HG03135 (cell line): ENCODE measurements around the gene UVRAG.

Experiments
- ATAC-seq: cut with Tn5 transposase; IDR thresholded peaks from one replicate; pipeline ENCODE4 v1.9.1; 2021; ENCODE audit warnings: mild to moderate bottlenecking, moderate library complexity; ENCODE audit not compliant: unreplicated experiment

Gene UVRAG

DNA sequence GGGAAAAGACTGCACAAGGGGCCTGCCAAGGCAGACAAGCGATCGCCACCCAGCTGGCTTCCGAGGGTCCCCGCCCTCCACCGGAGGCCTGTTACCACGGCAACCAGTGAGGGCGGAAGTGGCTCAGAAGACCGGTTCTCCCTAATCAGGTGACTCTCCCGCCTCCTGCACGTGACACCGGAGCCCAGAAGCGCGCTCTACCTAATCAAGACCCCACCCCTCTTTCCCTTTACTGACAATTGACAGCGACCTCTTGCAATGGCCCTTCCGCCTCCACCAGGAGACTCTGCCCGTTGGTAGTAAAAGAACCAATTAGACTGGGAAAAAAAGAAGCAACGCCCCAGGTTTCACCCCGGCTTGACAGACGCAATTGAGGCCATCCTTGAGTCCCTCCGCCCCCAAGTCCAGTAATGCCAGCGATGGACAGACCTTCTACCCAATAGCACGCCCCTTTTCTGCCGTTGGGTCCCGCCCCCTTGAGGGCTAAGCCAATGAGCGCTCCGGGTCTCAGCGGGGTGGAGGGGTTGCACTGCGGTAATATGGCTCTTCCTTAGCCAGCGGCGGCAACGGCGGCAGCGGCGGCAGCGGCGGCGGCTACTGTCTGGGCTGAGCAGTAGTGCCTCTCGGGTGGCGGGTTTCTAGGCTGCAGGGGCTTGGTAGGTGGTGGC is at the start of gene UVRAG:
Gene UVRAG, plus strand, starts transcription at position 534 of the 668 bp plus-strand sequence. CDS start 198 bp downstream, outside the sequence.
- ATAC-seq = peak; percentile 78

DNA sequence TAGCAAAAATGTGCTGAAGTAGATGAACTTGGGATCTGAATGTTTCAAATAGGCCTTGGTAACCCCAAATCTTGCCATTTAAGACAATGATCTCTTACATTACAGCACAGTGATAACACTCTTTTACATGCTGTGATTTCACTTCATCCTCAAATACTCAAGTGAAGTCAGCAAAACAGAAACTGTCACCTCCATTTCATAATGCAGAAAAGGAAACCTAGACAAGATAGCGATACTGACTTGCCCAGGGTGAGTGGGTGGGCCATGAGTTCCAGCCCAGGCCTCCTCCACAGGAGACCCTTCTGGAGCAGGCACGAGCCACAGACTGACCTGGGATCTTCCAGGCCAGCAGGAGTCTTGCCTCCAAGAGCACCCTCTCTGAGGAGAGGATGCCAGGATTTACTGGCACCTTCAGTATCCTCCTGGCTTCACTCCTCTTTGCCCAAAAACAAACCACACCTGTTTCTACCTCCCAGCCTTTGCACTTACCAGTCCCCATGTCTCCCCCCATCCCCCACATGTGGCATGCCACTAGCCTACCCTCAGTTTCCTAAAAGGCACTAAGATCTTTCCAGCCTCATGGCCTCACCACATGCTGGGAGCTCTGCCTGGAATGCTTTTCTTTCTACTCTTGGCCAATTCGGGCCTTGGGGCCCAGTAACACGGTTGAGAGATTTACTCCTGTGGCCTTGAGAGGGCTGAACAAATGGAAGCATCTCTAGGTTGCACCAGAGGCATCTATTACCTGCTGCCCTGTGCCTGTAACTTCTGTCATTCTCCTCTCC is 48.4 kb upstream of the UVRAG start:
- no peak for ATAC-seq

DNA sequence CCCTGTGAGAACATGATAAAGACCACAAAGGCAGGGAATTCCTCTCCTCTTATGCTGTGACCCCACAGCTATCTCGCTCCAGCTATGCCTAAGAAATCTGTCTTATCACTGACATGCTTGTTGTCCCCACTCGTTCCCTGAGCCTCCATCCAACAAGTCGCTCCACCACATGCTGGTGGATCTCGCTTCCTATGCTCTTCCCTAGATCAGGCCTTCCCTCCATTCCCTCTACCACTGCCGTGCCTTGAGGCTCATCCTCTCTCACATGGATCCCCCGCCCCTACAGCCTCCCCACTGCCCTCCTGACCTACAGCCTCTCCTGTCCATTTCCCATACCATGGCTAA is 47.8 kb upstream of the UVRAG start:
- ATAC-seq = no peak

DNA sequence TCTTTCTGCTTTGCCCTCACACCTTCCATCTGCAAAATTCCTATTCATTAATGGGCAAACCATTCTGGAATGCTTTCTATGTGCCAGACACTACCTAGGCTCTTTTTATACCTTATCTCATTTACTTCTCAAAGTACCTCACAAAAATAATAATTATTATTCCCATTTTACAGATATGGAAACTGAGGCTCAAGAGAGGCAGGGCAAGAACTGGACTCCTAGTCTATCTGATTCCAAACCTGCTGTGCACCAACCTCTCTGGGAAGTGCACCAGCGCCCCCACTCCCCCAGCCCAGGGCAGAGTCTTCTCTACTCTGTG is 47.3 kb upstream of the UVRAG start:
- no peak for ATAC-seq

DNA sequence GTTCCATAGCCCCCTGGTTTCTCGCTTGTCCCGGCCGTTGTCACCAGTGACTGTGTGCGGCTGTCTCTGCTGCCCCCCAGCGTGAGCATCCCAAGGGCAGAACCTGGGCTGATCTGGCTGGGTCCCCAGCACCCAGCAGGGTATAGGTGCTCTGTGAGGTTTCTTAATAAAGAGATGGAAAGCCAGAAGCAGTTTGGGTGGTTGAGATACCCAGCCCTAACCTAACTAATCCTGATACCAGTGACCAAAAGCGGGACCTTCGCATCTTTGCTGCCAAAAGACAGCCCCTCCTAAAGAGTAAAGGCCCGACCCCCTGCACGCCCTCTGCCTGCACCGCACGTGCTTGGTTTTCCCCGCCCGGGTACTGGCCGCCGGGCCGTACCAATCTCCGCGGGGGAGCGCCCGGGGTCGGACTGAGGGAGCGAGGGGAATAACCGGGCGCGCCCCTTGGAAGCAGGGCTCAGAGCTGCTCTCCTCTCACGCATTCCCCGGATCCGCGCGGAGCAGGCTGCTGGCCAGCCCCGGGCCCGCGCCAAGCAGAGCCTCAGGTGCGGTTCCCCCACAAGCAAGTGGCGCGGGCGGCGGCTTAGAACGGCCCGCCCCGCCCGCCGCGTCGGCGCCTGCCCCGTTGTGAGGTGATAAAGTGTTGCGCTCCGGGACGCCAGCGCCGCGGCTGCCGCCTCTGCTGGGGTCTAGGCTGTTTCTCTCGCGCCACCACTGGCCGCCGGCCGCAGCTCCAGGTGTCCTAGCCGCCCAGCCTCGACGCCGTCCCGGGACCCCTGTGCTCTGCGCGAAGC is 46.7 kb upstream of the UVRAG start, which contains the start of gene DGAT2:
Gene DGAT2, plus strand, starts transcription at position 667 of the 797 bp plus-strand sequence. CDS start 214 bp downstream, outside the sequence.
- peak; percentile 70 for ATAC-seq

DNA sequence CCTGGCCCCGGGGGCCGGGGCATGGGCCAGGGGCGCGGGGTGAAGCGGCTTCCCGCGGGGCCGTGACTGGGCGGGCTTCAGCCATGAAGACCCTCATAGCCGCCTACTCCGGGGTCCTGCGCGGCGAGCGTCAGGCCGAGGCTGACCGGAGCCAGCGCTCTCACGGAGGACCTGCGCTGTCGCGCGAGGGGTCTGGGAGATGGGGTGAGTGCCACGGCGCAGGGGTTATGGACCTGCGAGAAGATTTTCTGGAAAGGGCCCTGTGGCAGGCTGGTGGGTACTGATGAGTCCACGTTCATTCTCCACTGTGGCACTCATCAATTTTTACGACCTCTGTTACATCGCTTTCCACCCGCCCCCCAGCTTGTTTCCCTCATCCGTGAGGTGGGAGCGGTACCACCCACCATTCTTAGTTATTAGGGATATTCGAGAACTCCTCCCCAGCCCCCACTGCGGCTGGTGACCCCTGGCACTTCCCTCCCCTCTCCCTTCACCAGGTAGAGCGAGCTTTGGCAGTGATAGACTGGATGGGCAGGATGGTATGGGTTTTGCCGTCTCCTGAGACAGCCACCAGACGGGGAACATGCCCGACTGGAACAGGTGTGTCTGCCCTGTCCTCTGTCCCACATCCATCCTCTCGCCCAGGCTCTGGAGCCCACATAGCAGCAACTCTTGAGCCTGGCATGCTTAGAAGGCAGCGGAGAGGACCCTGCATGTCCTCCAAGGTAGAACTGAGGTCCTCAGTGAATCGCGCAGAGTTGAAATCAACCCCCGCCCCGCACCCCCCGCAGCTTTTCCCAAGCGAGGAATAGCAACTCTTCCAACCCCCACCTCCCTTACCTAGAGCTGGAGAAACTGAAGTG is 45.9 kb upstream of the UVRAG start:
- no peak for ATAC-seq

DNA sequence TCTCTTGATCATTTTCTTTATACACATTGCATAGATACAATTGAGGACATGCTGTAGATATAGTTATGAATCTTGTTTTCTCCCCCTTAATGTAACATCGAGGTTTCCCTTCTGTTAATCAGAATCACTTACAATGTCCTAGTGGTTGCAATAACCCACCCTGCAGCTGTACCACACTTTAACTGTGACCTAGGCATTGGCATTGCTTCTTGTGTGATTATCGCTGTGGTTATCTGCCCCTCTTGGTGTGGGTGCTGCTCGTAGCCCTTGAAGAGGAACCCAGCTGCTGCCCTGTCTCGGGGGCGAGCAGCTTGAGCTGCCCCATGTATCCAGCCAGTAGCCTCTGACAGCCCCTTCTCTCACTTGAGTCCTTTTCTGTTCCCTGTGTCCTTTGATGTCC is 44.9 kb upstream of the UVRAG start:
- ATAC-seq = no peak

DNA sequence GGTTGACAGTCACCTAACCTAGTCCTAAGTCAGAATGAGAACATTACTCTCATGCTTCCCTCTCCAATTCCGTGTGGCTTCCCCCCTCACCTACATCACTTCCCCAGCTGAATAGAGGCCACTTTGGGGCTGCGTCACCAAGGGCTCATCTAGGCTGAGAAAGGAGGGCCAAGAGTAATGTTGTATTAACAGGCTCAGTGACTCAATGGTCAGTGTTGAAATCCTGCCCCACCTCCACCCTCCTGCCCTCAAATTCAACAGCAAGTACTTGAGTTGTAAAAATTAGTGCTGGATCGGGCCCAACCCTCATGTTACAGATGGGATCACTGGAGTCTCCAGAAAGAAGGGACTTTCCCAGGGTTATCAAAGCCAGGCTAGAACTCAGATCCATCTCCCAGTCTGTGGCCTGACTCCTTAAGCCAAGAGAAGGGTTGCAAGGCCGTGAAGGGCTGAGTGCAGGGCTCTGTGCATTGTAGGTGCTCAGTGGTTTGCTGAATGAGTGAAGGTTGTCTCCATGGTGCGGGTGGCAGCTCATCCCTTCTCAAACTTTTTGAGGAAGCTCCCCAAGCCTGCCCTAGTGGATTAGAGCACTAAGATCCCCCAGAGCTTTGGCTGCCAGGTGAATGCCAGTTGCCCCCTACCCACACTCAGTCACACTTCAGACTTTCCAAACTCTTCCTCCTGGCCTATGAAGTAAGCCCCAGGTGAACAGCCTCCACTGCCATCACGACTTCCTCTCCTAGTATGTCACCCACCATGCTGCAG is 43.2 kb upstream of the UVRAG start:
- ATAC-seq = no peak

DNA sequence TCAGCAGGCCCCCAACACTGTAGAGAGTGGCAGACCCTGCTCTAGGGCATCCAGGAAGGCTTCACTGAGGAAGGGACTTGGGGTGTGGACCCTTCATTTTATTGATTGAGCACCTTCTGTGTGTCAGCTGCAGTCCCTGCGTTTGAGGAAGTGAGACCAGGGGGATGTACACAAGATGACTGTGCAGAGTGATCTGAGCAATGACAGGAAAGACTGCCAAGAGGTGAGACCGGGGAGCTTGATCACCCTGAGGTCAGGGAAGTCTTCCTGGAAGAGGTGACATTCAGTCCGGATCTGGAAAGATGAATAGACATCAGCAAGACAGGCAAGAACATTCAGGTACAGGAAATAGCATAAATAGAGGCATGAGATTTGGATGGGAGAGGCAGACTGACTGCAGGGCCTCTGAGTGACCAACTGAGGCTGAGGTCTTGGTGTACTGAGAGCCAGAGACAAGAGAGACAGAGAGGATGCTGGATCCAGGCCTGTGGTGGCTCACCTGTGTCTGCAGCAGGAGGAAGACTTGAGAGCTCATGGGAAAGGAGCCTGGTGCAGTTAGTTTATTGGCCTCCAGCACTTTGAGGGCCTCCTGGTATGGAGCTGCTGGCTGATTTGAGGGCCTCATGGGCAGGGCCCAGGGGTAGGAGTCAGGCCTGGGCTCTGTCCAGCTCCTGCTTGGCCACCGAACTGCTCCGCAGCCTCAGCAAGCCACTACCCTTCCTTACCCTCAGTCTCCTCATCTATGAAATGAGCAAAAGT is 41.2 kb upstream of the UVRAG start:
- ATAC-seq = peak; percentile 81

DNA sequence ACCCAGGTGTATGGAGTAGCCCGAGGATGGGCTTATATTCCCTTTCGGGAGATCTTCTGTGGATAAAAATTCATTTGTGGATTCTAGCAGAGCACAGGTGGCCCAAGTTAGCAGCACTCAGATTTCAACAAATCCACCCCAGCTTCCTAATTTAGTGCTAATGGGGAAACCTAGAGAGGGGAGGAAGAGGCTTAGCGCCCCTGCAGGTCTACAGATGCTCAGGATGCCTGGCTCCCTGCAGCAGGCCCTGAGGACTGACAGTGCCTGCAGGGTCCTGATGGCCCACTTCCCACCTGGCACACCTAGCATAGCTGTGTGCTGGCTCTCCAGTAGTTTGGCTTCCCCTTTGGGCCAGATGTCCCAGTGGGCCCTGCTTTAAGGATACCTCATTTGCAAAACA is 40.0 kb upstream of the UVRAG start:
- ATAC-seq = no peak

DNA sequence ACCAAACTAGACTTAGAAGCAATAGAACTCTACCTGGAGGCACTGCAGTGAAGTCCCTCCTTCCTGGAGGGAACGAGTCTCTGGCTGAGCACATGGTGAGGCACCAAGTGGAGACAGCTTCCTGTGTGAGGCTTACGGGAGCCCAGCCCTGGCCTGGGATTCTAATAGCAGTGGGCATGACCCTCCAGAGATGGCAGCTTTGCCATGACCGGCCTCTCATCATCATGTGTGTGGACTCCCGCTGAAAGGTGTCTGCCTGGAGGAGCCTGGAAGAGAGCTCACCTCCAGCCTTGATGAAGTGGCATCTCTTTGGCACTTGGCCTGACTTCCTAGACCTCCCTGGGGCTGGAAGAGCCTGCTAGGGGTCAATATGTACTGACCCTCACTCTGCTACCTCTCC is 38.5 kb upstream of the UVRAG start:
- no peak for ATAC-seq

DNA sequence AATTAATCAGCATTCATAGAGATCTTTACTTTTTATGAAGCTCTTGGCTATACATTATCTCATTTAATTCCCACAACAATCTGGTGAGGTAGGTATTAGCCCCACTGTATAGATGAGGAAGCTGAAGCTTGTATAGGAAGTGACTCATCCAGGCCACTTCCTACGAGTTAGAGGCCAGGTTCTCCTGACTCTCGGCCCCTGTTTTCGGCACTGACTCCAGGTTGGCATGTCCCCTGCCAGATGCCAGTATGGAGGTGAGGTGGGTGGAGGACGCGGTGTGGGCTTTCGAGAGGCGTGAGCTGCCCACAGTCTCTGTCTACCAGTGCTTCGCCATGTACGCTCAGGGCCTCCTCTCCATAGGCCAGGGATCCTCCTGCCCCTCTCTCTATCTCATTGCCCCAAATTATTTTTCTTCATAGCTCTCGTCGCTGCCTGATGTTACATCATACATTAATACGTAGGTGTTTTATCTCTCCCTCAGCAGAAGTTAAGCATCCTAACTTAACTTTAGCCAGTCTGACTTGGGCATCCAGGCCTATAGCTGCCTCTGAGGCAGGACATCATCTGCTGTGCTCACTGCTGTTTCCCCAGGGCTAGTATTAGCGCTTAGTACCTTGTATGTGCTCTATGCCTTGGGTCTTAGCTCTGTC is 37.4 kb upstream of the UVRAG start:
- ATAC-seq = no peak

DNA sequence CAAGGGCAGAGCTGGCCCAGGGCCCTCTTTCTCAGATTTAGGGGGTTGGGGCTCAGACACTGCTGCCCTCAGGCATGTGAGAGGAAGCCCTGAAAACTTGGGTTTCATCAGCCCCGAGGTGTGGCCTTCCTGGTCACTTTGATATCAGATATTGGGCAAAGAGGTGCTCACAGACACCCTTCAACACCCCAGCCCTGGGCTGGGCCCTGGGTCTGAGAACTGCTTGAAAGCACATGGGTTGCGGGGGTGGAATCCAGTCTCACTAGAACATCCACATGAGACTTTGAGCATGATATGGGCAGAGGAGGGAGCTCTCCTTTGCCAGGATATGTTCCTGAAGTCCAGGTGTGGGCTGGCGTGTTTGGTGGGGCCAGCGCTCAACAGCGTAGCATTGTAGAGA is 36.0 kb upstream of the UVRAG start:
- no peak for ATAC-seq

DNA sequence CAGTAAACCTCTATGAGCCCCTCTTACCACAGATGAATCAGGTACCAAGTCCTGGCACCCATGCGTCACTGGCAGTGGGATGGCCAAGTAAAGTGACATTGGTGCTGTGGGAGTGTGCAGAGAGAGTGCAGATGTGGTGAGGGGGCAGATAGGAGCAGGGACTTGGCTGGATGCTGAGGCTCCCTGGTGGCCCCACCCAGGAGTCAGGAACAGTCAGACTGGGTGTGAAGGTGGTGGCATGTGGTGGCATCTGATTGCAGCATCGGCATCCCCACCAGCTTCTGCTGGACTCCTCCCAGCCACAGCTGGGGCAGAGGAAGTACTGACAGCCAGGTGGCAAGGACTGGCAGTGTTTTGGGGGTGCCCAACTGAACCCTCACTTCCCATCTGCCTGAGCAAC is 35.0 kb upstream of the UVRAG start:
- ATAC-seq = no peak

DNA sequence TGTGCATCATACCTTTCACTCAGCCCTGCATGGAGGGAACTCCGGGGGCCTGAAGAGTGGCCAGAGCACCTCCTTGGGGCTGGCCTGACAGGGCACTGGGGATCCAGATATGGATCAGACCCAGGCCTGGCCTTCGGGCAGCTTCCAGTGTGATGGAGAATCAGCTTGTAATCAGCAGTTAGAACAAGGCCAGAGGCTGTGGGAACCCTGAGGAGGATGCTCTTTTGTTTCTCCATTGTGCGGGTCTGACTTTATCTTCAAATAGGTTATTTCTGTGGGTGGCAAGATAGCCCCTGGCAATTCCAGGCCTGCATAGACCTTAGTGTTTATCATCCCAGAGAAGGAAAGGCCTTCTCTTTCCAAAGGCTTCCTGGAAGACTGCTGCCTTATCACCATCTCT is 34.1 kb upstream of the UVRAG start:
- ATAC-seq = no peak

DNA sequence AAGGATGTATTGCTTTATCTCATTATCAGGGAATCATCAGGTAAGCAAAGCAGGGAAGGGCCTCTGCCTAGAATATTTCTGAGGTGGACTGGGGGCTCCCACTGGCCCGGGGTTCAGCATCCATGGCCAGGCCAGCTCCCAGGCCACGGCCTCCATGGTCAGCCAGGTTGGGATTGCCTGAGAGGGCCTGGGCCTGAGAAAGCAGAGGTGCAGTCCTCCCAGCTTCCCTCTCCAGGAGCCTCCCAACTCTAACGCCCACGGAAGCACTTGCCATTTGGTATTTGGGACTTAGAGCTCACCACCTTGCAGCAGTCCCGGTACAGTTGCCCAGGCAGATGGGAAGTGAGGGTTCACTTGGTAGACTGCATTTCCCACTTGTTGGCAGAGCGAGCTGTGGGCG is 33.7 kb upstream of the UVRAG start:
- no peak for ATAC-seq

DNA sequence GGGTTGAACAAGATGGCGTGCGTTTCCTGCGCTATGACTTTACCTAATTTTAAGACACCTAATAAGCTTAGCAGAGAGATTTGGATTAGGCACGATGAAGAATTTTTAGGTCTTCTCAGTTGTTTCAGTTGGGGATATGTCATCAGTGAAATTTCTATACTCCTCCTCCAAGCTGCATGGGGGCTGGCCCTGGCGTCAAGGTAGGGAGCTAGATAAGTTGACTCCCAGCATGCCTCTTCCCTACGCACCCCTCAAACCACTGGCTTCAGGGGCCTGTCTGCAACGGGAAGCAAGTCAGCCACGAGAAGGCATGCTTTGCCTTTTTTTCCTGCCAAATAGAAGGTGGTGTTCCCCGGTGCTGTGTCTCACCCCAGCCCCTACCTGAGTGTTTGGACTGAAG is 33.2 kb upstream of the UVRAG start:
- no peak for ATAC-seq

DNA sequence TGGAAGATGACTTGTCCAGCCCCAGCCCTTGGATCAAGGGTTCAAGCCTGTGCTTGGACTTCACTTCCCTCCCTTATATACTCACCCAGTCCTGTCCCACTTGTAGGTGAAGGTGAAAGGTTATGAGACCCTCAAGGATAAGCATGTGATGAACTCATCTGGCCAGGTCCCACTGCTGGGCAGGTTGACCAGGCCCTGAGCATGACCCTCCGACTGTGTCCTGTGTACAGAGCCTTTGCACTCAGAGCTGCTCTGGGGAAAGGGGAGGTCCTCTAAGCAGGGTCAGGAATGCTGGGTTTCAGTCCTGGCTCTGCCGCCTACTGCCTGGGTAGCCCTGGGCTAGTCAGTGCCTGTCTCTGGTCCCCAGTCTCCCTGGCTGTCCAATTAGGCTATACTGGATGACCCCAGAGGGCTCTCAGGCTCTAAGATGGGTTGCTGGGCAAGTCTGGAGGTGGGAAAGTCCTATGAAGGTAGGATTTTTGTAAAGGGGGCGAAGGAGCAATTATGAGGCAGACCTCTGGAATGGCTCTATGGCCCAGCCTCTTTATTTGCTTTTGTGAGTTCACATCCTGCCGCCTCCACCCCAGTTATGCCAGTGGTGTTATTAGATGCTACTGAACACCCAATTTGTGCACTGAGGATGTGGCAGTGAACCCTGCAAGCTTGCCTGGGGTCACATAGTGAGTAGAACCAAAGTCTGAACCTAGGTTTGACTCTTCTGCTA is 32.3 kb upstream of the UVRAG start:
- no peak for ATAC-seq
